CD14-positive monocyte (primary cell): Measurements from ENCODE around the gene RSPO3. TPM values are rescaled to one million over a fixed set of nuclear protein-coding genes. Genes with fewer than 3 reads are reported as not detected.

Experiments
- DNase-seq, 3 donors: peaks; one replicate each; pipeline ENCODE4 v3.0.0-alpha.2; 2011 to 2022
- H2AFZ ChIP-seq: 2 replicates; pipeline ENCODE4 v1.6.0; 2012; ENCODE audit warnings: mild to moderate bottlenecking, low read depth, low read length, inconsistent platforms; ENCODE audit not compliant: insufficient read depth, poor library complexity, severe bottlenecking
- H3K27ac ChIP-seq, 2 donors: 1 replicate in 1 of 2; 2 replicates in 1 of 2; pipeline ENCODE4 v1.5.1; 2012 to 2013; ENCODE audit warnings: low read length in 2 of 2, control low read depth in 1 of 2, inconsistent platforms in 1 of 2, low read depth in 1 of 2, mild to moderate bottlenecking in 1 of 2
- H3K27me3 ChIP-seq, 2 donors: one replicate each; pipeline versions ENCODE4 v1.6.0 to v1.6.1; 2011 to 2013; ENCODE audit warnings: low read length in 2 of 2; ENCODE audit not compliant: control insufficient read depth in 2 of 2, insufficient read depth in 2 of 2
- H3K36me3 ChIP-seq, 2 donors: replicated peaks in 1 of 2; 1 replicate in 1 of 2; 2 replicates in 1 of 2; pipeline versions ENCODE4 v1.5.1 to v1.6.1; 2012 to 2013; ENCODE audit warnings: low read length in 2 of 2, control low read depth in 1 of 2, inconsistent platforms in 1 of 2, mild to moderate bottlenecking in 1 of 2; ENCODE audit not compliant: insufficient read depth in 2 of 2, control insufficient read depth in 1 of 2
- H3K4me1 ChIP-seq, 2 donors: 1 replicate in 1 of 2; 2 replicates in 1 of 2; pipeline versions ENCODE4 v1.5.1 to v1.6.1; 2012 to 2013; ENCODE audit warnings: low read length in 2 of 2, control low read depth in 1 of 2, inconsistent platforms in 1 of 2, mild to moderate bottlenecking in 1 of 2, moderate library complexity in 1 of 2; ENCODE audit not compliant: insufficient read depth in 2 of 2, control insufficient read depth in 1 of 2
- H3K4me2 ChIP-seq: replicated peaks from 2 replicates; pipeline ENCODE3; 2012; ENCODE audit warnings: low read length, moderate library complexity, mild to moderate bottlenecking; ENCODE audit not compliant: poor library complexity, severe bottlenecking; ENCODE audit errors: extremely low read depth
- H3K4me3 ChIP-seq, 3 experiments: fragments of 200-600 bp in 1 of 3; sonication (generic) in 1 of 3; replicated peaks in 1 of 3; 1 replicate in 2 of 3; 2 replicates in 1 of 3; pipeline ENCODE4 v1.5.1; 2011 to 2013; ENCODE audit warnings: low read length in 3 of 3, mild to moderate bottlenecking in 3 of 3, control low read depth in 2 of 3, low read depth in 2 of 3, inconsistent platforms in 1 of 3, moderate library complexity in 1 of 3
- H3K79me2 ChIP-seq: 2 replicates; pipeline ENCODE4 v1.6.0; 2012; ENCODE audit warnings: mild to moderate bottlenecking, control low read depth, inconsistent platforms, low read length, moderate library complexity; ENCODE audit not compliant: insufficient read depth
- H3K9ac ChIP-seq: 2 replicates; pipeline ENCODE4 v1.6.0; 2017; ENCODE audit warnings: low read length, mild to moderate bottlenecking; ENCODE audit not compliant: insufficient read depth, poor library complexity, severe bottlenecking
- H3K9me3 ChIP-seq, 2 donors: replicated peaks in 1 of 2; 1 replicate in 1 of 2; 2 replicates in 1 of 2; pipeline versions ENCODE4 v1.5.1 to v1.6.1; 2012 to 2013; ENCODE audit warnings: low read length in 2 of 2, control low read depth in 1 of 2; ENCODE audit not compliant: control insufficient read depth in 1 of 2, insufficient read depth in 1 of 2
- H4K20me1 ChIP-seq: 2 replicates; pipeline ENCODE4 v1.6.0; 2012; ENCODE audit warnings: mild to moderate bottlenecking, low read length, control low read depth, moderate library complexity; ENCODE audit not compliant: insufficient read depth
- H3K27ac Mint-ChIP-seq, 7 donors: one replicate each; pipeline ENCODE4 v1.8.0; 2020; ENCODE audit warnings: mild to moderate bottlenecking in 7 of 7, mixed read lengths in 7 of 7, moderate library complexity in 6 of 7, inconsistent platforms in 2 of 7
- H3K27me3 Mint-ChIP-seq, 3 donors: one replicate each; pipeline ENCODE4 v1.8.0; 2021 to 2022; ENCODE audit warnings: low read depth in 3 of 3, mild to moderate bottlenecking in 3 of 3, mixed read lengths in 3 of 3, moderate library complexity in 3 of 3, inconsistent platforms in 1 of 3
- H3K36me3 Mint-ChIP-seq, 2 donors: one replicate each; pipeline ENCODE4 v1.8.0; 2020; ENCODE audit warnings: mixed read lengths in 2 of 2, inconsistent platforms in 1 of 2, mild to moderate bottlenecking in 1 of 2
- H3K4me1 Mint-ChIP-seq: one replicate; pipeline ENCODE4 v1.8.0; 2020; ENCODE audit warnings: mild to moderate bottlenecking, mixed read lengths
- H3K4me3 Mint-ChIP-seq, 2 donors: one replicate each; pipeline ENCODE4 v1.8.0; 2020; ENCODE audit warnings: mild to moderate bottlenecking in 2 of 2, mixed read lengths in 2 of 2, moderate library complexity in 1 of 2
- H3K9me3 Mint-ChIP-seq, 7 donors: one replicate each; pipeline ENCODE4 v1.8.0; 2020 to 2022; ENCODE audit warnings: mixed read lengths in 7 of 7, mild to moderate bottlenecking in 6 of 7, moderate library complexity in 6 of 7, inconsistent platforms in 2 of 7
- CTCF ChIP-seq: fragments of 200-600 bp; IDR thresholded peaks from one replicate; pipeline ENCODE4 v1.8.0; 2022; ENCODE audit warnings: antibody characterized with exemption, mild to moderate bottlenecking
- WGBS: methylation state at CpG from one replicate; pipeline ENCODE4 v1.1.5; 2013; ENCODE audit warnings: missing lambda C conversion rate; ENCODE audit not compliant: insufficient coverage; 5-methylcytosine and 5-hydroxymethylcytosine counted together
- intact Hi-C, 2 donors: fragments of 100-400 bp; cut with micrococcal nuclease; formaldehyde crosslinking; loops; one replicate each; pipeline versions ENCODE4 v1.15.0 to v1.15.1; 2023
- polyA plus RNA-seq, 3 donors: library from polyadenylated mRNA; depleted of rRNA in 1 of 3; unstranded in 2 of 3; stranded (reverse) in 1 of 3; fragments of 300-500 nt in 2 of 3; fragments of >200 nt in 1 of 3; fragmentation: Illumina TruSeq in 2 of 3; gene quantifications; 1 replicate in 2 of 3; 2 replicates in 1 of 3; pipeline ENCODE4 v1.2.3, GENCODE V29; 2012 to 2021

RSPO3 gene
- polyA plus RNA-seq, 3 donors = not detected

GRCh38 chr6:127204281-127204680 is 85.8 kb downstream of the RSPO3 start:
- H3K36me3 ChIP-seq = no peaks in the 10 kb centered on the region
- H3K4me2 ChIP-seq = peak overlapping the region; percentile 47
- WGBS = 57% methylated on average over 1 of the region's 1 CpG
- intact Hi-C loops = loop anchor here in 1 of 2 donors (10.0 kb wide), 1 partner anchor 61 kb away; the partner anchor contains the start of gene RNF146
- H3K27ac Mint-ChIP-seq = peak overlapping the region in 6 of 7 donors; percentile 84 to 94 (median 90)
- DNase-seq = peak; percentile 45 to 60 (median 45)
- H2AFZ ChIP-seq = peak overlapping the region; percentile 55
- H3K36me3 Mint-ChIP-seq = peaks cover 3% of the 10 kb centered on the region in 2 donors
- no peaks in the 10 kb centered on the region for H4K20me1 ChIP-seq
- no peak overlapping the region for H3K4me3 Mint-ChIP-seq
- no peaks in the 10 kb centered on the region for H3K9me3 ChIP-seq
- peaks cover 0 to 3% (median 0%) of the 10 kb centered on the region in 3 donors for H3K27me3 Mint-ChIP-seq
- H3K4me1 Mint-ChIP-seq = peaks cover 33% of the 10 kb centered on the region
- no peaks in the 10 kb centered on the region for H3K79me2 ChIP-seq
- H3K27ac ChIP-seq = peak overlapping the region in 1 of 2 donors; percentile 80
- no peak for TF ChIP-seq CTCF
- no peak overlapping the region for H3K9ac ChIP-seq
- H3K27me3 ChIP-seq = peaks cover 0 to 2% of the 10 kb centered on the region in 2 donors
- peaks cover 30 to 31% of the 10 kb centered on the region in 2 donors for H3K4me1 ChIP-seq
- peak overlapping the region in 1 of 3 experiments; percentile 38 for H3K4me3 ChIP-seq
- H3K9me3 Mint-ChIP-seq = peaks cover 0 to 2% (median 1%) of the 10 kb centered on the region in 7 donors

- TF ChIP-seq CTCF = no peak
- no peaks in the 10 kb centered on the region for H3K79me2 ChIP-seq
- peaks cover 23% of the 10 kb centered on the region in 2 donors for H3K4me1 ChIP-seq
- H3K27ac ChIP-seq = peak overlapping the region; percentile 40 to 80
- H3K9me3 ChIP-seq = no peaks in the 10 kb centered on the region
- Mint-ChIP-seq H3K27ac (peak overlapping the region; percentile 84 to 94 (median 89)), H3K4me1 (peaks cover 26% of the 10 kb centered on the region), H3K4me3 (peak overlapping the region in 1 of 2 donors; percentile 79), H3K36me3 (peaks cover 2% of the 10 kb centered on the region in 2 donors), H3K27me3 (peaks cover 0 to 3% (median 0%) of the 10 kb centered on the region in 3 donors), H3K9me3 (peaks cover 0 to 2% (median 1%) of the 10 kb centered on the region in 7 donors)
- peak overlapping the region in 1 of 3 experiments; percentile 38 for H3K4me3 ChIP-seq
- no peaks in the 10 kb centered on the region for H4K20me1 ChIP-seq
- DNase-seq = no peak
- H3K36me3 ChIP-seq = no peaks in the 10 kb centered on the region
- H3K27me3 ChIP-seq = peaks cover 0 to 2% of the 10 kb centered on the region in 2 donors
- intact Hi-C loops = loop anchor here in 1 of 2 donors (10.0 kb wide), 1 partner anchor 60 kb away; the partner anchor contains the start of gene RNF146
- peak overlapping the region; percentile 55 for H2AFZ ChIP-seq
- WGBS = no CpG with 5 or more reads among the region's 2 CpGs
- H3K4me2 ChIP-seq = peak overlapping the region; percentile 47
- no peak overlapping the region for H3K9ac ChIP-seq
Measured at GRCh38 chr6:127205036-127205435, 86.6 kb downstream of the RSPO3 start.
